GM21447 (cell line): ENCODE measurements around the gene FAM83F.
"Not testable (repeated sequence)": the region's sequence is repeated elsewhere in the genome, so short reads cannot be mapped to it uniquely, and the experiment has no call there.

Experiments used
- ATAC-seq: cut with Tn5 transposase; IDR thresholded peaks from one replicate; pipeline ENCODE4 v1.9.1; 2021; ENCODE audit not compliant: unreplicated experiment

Gene FAM83F

GRCh38 chr22:40014667-40015248 lies 20.0 kb downstream of the FAM83F start:
- no peak for ATAC-seq

GRCh38 chr22:40015358-40015976 lies 20.7 kb downstream of the FAM83F start:
- no peak for ATAC-seq

- ATAC-seq: no peak
Measured at GRCh38 chr22:40018051-40018450, 23.3 kb downstream of the FAM83F start.

DNA sequence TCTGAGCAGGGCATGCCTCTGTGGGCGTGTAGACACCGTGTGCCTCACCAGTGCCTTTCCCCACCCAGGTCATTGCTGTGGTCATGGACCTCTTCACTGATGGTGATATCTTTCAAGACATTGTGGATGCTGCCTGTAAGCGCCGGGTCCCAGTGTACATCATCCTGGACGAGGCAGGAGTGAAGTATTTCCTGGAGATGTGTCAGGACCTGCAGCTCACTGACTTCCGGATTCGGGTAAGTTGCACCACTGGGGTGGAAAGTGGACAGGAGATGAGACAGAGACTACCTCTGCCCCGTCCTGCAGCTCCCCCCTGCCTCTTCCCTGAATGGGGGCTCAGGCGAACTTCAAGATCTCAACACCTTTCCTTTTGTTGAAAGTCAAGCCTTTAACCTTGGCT lies 24.3 kb downstream of the FAM83F start:
- no peak for ATAC-seq

- ATAC-seq: no peak
Measured at GRCh38 chr22:40020956-40021355, 26.2 kb downstream of the FAM83F start.

GRCh38 chr22:40021401-40022000 lies 26.7 kb downstream of the FAM83F start:
- no peak for ATAC-seq

GRCh38 chr22:40022536-40023240 lies 27.9 kb downstream of the FAM83F start:
- ATAC-seq: no peak

GRCh38 chr22:40023341-40023841 lies 28.6 kb downstream of the FAM83F start:
- ATAC-seq: no peak

GRCh38 chr22:40024201-40025061 lies 29.7 kb downstream of the FAM83F start:
- no peak for ATAC-seq

DNA sequence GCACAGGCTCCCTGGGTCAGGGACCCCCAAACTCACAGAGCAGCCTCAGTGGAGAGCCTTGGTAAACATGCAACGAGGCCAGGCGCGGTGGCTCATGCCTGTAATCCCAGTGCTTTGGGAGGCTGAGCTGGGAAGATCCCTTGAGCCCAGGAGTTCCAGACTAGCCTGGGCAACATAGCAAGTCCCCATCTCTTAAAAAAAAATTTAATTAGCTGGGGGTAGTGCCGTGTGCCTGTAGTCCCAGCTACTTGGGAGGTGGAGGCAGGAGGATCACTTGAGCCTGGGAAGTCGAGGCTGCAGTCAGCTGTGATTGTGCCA lies 30.3 kb downstream of the FAM83F start:
- not testable (repeated sequence) for ATAC-seq

GRCh38 chr22:40025856-40026255 lies 31.1 kb downstream of the FAM83F start:
- no peak for ATAC-seq

GRCh38 chr22:40026641-40027040 lies 31.9 kb downstream of the FAM83F start:
- no peak for ATAC-seq

- no peak for ATAC-seq
Measured at GRCh38 chr22:40027191-40028097, 32.7 kb downstream of the FAM83F start.

DNA sequence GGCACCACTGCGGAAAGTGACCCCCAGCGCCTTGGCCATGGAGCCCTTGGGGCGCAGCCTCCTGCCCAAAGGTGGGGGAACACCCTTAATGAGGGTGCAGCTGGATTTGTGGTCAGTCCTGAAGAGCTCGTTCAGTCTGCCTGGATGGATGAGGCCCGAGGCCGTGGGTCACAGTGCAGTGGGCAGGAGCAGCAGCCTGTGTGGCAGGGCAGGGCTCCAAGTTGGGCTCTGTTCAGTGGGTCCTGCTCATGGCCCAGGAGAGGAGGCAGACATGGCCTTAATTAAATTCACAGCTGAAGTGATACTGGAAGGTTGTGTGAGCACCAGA lies 33.3 kb downstream of the FAM83F start:
- no peak for ATAC-seq

DNA sequence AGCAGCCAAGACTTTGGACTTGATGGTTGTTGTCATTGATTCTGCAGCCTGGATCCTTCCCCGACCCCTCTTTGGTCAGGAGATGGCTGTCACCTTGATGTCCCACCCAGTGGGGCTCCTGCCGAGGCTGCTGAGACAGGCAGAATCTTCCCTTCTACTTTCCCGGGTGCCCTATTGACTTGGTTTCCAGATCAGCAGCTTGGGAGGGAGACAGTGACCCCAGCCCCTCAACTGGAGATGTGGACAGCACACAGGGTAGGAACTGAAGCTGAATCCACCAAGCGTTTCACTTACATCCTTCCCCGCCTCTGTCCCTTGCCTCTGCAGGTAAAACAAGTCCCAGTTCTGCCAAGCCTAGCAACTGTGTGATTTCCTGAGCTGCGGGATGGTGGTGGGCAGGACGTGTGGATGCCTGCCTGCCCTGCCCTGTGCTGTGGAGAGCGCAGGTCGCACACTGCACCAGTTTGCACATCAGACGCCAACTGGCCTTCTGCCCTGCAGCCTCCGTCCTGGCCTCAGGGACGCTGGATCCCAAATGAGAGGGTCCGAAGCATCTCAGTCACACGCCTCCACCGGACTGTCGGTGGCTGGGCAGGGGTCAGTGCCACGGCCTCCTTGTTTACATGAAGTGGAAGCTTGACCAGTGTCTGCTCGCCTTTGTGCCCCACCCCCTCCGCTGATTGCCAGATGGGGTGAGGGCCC lies 34.6 kb downstream of the FAM83F start:
- ATAC-seq: no peak

DNA sequence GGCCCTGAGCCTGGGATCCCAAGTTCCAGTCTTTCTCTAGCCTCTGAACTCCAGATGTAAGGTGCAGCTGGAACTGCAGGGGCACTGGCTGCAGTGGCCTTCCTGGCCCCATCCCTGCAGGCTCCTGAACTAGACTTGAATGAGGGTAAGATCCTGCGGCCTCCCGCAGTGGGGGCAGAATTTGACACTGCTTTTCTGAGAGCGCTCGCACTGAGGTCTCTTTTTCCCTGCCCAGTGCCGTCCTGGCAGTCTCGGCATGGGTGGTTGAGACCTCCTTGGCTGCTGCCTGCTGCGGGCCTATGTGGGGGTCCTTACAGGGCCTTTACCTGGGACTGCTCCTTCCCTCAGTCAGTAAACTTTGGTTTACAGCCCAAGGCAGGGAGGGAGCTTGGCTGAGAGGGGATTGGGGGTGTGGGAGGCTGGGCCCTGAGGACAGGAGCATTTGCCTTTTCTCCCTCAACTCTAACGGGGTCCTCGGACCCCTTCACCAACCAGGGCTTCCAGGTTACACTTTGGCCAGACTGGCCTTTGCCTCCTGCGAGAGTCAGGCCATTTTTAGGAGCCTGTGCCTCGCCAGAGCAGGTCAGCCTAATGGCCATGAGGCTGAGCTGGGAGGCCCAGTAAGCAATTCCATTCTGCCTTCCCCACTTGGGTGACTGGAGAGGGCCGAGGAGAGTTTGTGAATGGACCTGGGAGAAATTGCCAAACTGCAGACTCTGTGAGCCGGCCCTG lies 35.4 kb downstream of the FAM83F start:
- no peak for ATAC-seq

DNA sequence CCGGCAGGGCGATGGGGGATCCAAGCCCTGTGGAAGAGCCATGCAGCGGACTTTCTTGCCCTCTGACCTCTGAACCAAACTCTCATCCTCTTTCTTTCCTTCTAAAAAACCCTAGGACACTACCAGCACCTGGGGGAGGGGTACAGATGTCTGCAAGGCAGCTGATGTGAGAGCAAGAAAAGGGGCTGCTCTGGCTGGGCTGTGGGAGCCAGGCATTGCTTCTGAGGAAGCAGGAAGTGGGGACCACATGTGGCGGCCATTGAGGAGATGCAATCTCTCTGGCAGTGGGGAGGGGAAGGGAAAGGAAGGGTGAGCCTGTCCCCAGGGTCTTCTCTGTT lies 36.0 kb downstream of the FAM83F start:
- no peak for ATAC-seq

DNA sequence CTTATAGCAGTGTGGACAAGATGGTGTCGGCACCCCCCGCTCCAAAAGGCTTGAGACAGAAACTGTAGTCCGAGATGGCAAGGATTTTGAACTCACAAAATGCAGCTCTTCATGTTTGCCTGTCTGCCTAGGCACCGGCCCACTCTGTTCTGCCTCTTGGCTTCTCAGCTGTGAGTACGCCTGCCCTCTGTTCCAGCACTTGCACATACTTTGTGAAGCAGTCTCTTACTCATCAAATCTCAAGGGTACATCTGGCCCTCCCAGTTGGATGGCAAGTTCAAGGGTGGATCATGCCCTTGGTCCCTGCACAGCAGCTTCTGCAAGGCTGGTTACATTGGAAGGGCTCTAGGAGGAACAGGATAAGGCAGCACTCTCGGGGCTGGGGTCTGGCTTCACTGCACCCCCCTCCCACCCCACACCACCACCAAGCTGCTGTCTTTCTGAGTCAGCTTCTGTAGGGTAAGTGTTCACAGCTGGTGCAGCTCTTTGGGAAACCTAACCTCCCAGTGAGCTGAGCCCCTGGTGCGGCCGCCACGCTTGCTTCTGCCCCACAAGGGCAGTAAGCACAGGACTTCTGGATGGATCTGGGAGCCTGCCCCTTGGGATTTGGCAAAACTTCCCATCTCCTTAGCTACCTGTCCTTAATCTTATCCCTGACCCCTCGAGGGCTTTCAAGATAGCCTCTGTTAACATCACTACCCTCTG lies 37.2 kb downstream of the FAM83F start:
- ATAC-seq: no peak
